GM19239 (cell line): ENCODE results near the gene PNMT.

Experiments
- DNase-seq: peaks from one replicate; pipeline ENCODE4 v3.0.0; 2011; ENCODE audit warnings: low spot score; ENCODE audit not compliant: insufficient read length
- FAIRE-seq: peaks from 2 replicates; lab custom pipeline; 2011; peaks lifted over from hg19 to GRCh38; lab: Jason Lieb, UNC

PNMT gene

GRCh38 chr17:39651923-39652586, 16.2 kb upstream of the PNMT start:
- FAIRE-seq (no peak), DNase-seq (no peak)

GRCh38 chr17:39652587-39653315, 15.5 kb upstream of the PNMT start:
- DNase-seq: no peak
- no peak for FAIRE-seq

- DNase-seq: no peak
- FAIRE-seq: no peak
Measured at GRCh38 chr17:39653316-39653661, 15.0 kb upstream of the PNMT start.

DNA sequence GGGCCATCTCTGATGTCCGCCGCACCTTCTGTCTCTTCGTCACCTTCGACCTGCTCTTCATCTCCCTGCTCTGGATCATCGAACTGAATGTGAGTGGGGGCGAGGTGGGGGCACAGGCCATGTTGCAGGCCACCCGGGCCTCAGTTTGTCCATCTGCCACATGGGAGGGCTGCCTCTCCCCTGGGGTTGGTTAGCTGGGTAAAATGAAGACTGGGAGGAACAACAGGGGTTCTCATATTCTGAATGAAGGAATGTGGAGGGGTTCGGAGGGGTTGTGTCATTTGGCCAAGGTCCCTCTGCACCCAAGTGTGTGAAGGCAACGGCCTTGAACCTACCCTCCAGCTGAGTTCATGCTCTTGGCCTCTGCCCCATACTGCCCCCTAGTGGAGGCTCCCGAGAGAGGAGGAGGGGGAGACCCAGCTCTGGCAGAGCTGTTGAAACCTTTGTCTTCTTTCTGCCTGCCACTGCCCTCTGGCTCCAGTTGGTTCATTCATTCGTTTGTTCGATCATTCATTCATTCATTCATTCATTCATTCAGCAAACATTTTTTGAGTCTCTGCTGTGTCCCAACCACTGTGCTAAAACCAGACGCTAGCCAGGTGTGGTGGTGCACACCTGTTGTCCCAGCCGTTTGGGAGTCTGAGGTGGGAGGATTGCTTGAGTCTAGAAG, 14.5 kb upstream of the PNMT start:
- peak; percentile 78 for FAIRE-seq
- peak; percentile 95 for DNase-seq

- DNase-seq (no peak), FAIRE-seq (no peak)
Measured at GRCh38 chr17:39655105-39655504, 13.1 kb upstream of the PNMT start.

DNA sequence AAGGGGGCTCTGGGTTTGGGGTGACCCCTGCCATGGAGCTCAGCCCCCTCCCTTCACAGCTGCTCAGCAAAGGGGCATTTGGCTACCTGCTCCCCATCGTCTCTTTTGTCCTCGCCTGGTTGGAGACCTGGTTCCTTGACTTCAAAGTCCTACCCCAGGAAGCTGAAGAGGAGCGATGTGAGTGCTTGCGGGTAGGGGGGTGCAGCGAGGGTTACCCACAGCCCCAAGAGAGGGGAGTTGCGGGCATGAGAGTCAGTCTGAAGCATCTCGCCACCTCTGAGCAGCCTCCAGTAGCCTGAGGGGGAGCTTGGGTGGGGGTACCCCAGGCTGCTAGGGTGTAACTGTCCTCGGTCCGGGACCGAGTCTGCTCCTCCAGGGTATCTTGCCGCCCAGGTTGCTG, 9.9 kb upstream of the PNMT start:
- DNase-seq: no peak
- no peak for FAIRE-seq

GRCh38 chr17:39658760-39659159, 9.5 kb upstream of the PNMT start:
- FAIRE-seq (no peak), DNase-seq (no peak)

DNA sequence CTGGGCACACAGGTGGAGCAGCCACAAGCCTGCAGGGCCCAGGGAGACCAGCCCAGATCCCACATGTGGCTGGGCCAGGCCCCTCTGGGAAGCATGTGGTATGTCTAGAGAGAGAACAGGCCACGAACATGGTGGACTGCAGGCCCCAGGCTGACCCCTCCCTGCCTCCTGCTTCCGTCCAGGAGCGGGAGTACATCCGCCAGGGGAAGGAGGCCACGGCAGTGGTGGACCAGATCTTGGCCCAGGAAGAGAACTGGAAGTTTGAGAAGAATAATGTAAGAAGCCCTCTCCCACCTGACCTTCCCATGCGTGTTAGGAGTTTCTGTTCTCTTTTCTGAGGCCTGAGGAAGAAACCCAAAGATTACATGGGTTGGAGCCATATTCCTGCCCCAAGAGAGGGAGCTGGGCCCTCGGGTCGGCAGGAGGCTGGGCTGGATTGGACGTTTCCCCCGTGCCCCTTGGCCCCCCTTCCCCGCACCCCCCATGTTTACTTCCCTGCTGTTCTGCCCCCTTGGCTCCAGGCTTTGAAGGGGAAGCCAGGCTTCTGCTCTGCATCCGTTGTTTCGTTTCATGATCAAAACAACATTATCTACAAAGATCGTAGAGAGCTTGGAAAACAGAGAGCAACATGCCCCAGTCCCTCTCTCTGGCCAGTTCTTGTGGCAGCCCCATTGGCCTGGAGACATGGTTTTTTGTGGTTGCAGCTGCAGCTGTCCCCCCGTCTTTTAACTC, 8.8 kb upstream of the PNMT start:
- FAIRE-seq: peak; percentile 33
- DNase-seq: no peak

GRCh38 chr17:39660011-39660360, 8.3 kb upstream of the PNMT start:
- FAIRE-seq: no peak

DNA sequence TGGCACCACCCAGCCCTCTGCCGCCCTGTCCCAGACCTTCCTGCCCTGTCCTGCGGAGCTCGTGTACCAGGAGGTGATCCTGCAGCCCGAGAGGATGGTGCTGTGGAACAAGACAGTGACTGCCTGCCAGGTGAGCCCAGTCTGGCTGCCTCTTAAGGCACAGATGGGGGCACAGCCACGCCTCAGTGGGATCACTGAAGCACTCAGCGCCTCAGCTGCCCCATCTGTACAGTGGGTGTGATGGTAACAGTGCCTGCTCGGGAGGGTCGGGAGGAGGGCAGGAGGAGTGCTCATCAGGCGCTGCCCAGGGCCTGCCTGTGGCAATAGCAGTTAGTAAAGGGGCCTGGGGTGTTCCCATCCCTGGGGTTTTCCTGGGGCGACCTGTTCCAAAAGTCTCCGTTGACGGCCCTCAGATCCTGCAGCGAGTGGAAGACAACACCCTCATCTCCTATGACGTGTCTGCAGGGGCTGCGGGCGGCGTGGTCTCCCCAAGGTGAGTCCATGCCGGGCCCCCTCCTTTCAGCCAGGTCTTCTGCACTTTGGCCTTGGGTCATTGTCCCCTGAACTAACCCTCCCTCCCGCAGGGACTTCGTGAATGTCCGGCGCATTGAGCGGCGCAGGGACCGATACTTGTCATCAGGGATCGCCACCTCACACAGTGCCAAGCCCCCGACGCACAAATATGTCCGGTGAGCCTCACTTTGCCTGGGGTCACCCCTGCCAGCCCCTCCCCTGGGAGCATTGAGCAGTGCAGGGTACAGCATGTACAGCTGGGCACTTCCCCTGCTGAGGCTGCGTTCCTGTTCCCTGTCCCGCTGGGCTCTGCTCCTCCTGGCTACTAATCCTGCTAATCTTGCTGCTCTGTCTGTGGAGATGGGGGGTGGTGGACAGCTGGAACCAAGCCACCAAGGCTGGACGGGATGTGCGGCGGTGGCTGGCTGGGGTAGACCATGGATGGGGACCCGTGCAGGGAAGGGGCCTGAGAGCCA, 7.6 kb upstream of the PNMT start:
- no peak for DNase-seq

More at GRCh38 chr17:39660011-39660360, 8.3 kb upstream of the PNMT start:
- no peak for DNase-seq

GRCh38 chr17:39661744-39662541, 6.3 kb upstream of the PNMT start:
- no peak for FAIRE-seq

More for the DNA sequence above, 7.6 kb upstream of the PNMT start:
- FAIRE-seq: no peak

DNA sequence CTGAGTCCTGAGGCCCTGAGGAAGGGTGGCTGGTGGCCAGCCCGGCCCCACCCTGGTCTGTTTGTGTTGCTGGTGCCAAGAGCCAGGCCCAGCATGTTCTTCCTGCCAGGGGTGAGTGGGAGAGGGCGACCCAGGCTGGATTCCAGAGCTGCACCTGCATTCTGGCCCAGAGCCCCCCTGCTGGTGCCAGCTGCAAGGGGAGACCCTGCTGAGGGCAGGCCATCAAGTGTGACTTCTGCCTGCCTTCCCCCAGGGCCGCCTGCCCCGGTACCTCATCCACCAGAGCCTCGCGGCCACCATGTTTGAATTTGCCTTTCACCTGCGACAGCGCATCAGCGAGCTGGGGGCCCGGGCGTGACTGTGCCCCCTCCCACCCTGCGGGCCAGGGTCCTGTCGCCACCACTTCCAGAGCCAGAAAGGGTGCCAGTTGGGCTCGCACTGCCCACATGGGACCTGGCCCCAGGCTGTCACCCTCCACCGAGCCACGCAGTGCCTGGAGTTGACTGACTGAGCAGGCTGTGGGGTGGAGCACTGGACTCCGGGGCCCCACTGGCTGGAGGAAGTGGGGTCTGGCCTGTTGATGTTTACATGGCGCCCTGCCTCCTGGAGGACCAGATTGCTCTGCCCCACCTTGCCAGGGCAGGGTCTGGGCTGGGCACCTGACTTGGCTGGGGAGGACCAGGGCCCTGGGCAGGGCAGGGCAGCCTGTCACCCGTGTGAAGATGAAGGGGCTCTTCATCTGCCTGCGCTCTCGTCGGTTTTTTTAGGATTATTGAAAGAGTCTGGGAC, 5.5 kb upstream of the PNMT start:
- DNase-seq (no peak), FAIRE-seq (no peak)

More at GRCh38 chr17:39661744-39662541, 6.3 kb upstream of the PNMT start:
- DNase-seq: no peak

- DNase-seq: no peak
- no peak for FAIRE-seq
Measured at GRCh38 chr17:39663340-39663687, 4.9 kb upstream of the PNMT start.

DNA sequence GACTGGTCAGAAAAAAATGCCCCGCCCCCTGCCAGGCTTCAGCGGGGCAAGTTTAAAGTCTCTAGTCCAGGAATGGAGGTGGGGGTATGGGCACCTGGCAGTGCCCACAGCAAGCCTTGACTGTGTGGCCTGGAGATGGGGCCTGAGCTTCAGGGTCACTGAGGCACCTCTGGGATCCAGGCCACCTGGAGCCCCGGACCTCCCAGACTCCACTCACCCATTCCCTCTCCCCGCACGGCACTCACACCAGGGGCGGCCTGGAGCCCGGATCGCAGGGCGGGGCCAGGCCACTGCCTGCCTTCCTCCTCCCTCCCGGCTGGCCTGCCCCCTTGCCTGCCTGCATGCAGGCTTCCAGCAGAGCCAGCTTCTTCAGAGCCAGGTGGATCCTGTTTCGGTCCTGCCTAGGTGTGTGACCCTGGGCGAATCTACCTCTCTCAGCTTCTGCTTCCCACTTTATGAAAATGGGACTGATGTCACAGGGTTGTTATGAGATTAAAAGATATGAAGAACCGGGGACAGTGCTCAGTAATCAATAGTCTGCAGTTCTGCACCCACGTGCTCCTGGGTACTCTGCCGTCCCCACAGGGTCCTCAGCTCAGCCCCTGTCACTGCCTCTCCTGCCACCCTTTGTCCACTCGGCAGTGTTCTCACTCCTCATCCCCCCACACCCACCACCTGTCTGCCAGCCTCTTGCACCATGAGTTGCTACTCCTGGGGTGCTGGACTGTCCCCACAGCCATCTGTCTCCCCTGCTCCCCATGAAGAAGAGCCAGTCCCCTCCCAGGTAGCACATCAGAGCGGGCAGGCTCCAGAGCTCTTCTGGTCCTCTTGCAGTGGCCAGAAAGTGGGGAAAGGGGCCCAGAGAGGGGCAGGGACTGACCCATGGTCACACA, 4.3 kb upstream of the PNMT start:
- DNase-seq (no peak), FAIRE-seq (no peak)

- DNase-seq (no peak), FAIRE-seq (no peak)
Measured at GRCh38 chr17:39664581-39665561, 3.4 kb upstream of the PNMT start, which contains the start of gene TCAP. Gene TCAP (plus strand): TSS chr17:39665349. CDS start chr17:39665360, 11 bp downstream.

GRCh38 chr17:39665642-39666224, 2.5 kb upstream of the PNMT start:
- FAIRE-seq (no peak), DNase-seq (no peak)
